ENCODE measurements around the gene SLC26A11.
"Not testable (repeated sequence)": the region's sequence is repeated elsewhere in the genome, so short reads cannot be mapped to it uniquely, and the experiment has no call there.

The SLC26A11 gene

DNA sequence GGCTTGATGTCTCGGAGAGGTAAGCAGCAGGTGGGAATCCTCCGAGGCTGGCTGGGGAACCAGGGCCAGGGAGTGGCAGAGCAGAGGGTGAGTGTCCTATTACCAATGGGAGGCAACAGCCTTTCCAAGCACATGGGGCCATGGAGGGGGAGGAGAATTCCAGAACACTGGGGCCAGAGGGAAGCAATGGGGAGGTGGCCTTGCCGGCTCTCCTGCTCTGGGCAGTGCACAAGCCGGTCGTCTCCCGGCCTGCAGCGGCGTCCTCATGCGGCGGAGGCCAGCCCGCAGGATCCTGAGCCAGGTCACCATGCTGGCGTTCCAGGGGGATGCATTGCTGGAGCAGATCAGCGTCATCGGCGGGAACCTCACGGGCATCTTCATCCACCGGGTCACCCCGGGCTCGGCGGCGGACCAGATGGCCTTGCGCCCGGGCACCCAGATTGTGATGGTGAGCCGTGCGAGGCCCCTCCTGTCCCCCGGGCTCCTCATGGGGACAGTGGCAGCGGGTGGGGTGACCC lies 22.0 kb upstream of the SLC26A11 start:
- DNase-seq = no peak

DNA sequence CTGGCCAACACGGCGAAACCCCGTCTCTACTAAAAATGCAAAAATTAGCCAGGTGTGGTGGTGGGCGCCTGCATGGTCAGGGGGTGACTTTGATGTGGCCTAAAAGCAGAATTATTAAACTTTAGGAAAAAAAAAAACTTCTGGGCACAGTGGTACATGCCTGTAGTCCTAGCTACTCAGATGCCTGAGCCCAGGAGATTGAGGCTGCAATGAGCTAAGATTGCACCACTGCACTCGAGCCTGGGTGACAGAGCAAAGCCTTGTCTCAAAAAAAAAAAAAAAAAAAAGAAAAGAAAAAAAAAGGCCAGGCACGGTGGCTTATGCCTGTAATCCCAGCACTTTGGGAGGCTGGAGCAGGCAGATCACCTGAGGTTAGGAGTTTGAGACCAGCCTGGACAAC lies 20.9 kb upstream of the SLC26A11 start:
- DNase-seq = not testable (repeated sequence)

DNA sequence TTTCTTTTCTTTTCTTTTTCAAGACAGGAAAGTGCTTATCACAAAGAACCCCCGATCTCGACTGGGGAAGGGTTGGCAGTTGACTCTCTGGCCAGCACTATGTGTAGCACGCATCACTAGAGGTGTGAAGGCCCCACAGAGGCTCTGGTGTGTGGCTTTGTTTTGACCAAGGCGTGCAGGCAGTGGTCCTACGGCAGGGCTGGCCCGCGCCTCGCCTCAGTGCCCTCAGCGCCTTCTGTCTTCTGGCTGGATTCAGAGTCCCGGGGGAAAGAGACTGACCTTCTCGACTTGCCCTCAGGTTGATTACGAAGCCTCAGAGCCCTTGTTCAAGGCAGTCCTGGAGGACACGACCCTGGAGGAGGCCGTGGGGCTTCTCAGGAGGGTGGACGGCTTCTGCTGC lies 18.8 kb upstream of the SLC26A11 start:
- DNase-seq = no peak

DNA sequence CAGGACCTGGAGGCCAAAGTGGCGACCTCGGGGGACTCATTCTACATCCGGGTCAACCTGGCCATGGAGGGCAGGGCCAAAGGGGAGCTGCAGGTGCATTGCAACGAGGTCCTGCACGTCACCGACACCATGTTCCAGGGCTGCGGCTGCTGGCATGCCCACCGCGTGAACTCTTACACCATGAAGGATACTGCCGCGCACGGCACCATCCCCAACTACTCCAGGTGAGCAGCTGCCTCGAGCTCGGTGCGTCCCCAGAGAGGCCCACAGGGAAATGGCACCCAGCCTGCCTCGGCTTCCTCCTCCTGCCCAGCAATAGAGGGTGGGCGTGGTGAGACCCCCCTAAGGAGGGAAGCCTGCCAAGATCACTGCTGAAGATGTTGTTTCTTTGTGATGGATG lies 18.0 kb upstream of the SLC26A11 start:
- DNase-seq = no peak

DNA sequence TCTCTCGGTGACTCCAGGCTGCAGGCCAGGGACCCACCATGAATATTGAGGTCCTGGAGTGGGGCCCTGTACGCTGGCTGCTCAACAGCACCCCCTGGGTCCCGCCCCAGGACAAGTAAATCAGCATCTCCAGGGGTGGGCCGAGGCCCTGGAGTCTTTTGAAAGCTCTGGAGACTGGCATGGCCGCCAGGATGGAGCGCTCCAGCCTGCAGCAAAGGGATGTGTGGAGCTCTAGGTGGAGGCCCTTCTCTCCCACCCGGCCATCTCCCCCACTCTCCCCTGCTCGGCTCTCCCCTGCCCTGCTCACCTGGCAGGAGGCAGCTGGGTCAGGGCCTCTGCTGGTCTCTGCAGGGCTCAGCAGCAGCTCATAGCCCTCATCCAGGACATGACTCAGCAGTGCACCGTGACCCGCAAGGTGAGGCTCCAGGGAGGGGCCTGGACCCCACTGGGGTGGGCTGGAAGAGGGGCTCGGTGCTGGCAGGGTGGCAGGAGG lies 16.7 kb upstream of the SLC26A11 start:
- no peak for DNase-seq

DNA sequence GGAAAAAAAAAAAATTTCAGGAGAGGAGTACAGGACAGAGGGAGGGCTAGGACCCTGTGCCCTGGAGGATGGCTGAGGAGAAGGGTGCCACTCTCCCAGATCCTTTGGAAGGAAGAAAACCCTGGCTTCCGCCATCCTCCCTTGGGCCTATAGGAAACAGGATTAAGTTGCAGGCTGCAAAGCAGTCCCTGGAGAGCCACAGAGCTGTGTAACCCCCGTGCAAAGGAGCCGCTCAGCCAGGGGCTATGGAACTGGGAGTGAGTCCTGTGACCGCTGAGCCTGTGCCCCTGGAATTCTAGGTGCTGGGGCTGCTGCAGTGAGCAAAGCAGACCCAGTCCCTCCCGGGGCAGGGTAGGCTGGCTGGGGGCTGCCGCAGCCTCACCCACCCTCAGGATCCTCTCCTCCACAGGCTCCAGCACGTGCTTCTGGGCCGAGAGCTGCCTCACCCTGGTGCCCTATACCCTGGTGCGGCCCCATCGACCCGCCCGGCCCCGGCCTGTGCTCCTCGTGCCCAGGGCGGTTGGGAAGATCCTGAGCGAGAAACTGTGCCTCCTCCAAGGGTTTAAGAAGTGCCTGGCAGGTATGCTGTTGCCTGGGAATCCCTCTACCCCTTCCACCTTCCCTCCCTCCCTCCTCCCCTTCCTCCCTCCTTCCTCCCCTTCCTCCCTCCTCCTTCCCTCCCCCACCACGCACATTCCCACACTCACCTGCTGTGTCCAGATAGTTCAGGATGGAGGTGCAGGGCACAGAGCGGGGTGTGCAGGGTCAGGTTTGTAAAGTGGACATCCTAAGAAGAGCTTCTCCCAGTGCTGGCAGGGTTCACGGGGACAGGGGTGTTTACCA lies 15.4 kb upstream of the SLC26A11 start:
- no peak for DNase-seq

DNA sequence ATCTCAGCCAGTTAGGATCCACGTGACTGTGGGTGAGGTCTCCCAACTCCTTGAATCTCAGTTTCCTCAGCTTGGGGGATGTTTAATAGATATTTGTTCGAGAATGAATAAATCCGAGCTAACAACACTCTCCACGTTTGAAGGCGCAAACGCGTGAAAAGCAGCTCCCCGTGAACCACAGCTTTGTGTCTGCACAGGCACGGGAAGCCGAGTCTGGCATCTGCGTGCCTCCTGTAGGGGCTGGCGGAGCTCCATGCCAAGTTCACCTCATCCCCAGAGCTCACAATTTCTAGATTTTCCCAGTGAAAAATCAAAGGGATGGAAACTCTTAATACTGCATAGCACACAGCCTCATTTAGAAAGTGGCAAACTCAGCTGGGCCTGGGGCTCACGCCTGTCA lies 14.4 kb upstream of the SLC26A11 start:
- no peak for DNase-seq

DNA sequence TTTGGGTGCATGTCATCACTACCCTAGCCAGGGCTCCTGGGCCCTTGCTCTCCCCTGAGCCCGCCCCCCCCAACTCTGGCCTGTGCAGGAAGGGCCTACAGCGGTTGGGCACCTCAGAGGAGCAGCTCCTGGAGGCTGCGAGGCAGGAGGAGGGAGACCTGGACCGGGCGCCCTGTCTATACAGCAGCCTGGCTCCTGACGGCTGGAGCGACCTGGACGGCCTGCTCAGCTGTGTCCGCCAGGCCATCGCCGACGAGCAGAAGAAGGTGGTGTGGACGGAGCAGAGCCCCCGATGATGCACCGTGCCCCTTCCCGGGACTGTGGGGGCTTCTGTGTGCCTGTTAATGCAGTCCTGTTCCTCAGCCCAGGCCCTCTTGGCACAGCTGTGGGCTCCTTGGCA lies 12.2 kb upstream of the SLC26A11 start:
- no peak for DNase-seq

DNA sequence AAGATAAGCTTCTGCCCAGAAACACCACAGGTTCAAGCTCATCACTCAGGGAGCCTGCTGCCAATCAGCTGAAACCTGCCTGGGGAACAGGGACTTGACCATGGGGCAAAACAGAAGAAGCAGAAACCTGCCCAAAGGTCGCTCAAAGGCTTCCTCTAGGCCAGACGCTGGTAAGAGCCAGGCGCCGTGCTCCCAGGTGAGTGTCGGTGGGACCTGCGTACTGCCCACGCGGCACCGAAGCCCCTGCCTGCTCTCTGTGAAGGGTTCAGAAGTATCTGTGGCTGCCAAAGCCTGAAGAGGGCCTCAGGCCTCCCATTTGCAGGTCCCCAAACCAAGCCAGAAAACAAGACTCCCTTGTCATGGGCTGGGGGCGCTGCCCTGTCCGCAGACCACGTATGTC lies 10.5 kb upstream of the SLC26A11 start:
- DNase-seq = no peak

DNA sequence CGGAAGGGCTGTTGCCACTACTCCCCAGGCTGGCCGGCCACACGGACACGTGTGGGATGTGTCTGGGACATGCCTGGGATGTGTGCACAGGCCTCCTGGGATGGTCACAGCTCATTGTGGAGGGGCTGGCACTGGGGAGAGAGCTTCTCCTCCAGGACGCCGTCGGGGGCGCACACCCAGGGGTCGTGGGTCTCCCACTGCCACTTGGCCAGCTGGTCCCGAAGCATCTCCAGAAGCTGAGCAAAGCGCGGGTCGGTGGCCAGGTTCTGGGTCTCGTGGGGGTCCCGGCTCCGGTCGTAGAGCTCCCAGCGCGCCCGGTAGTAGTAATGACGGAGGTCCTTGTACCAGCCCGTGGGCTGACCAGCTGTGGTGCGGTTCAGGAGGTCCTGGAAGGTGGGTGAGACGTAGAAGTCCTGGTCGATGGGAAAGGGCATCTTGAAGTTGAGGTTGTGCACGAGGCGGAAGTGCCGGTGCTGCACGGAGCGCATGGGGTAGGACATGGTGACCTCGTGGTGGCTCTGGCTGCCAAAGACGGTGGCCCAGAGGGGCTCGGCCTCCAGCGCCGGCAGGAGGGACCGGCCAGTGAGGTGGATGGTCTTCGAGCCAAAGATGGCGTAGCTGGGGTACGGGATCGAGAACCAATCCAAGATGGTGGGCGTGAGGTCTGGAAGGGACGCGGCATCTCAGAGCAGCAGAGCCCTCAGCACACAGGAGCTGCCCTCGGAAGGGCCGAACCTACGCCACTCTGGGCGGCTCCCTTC lies 9.7 kb upstream of the SLC26A11 start:
- no peak for DNase-seq

DNA sequence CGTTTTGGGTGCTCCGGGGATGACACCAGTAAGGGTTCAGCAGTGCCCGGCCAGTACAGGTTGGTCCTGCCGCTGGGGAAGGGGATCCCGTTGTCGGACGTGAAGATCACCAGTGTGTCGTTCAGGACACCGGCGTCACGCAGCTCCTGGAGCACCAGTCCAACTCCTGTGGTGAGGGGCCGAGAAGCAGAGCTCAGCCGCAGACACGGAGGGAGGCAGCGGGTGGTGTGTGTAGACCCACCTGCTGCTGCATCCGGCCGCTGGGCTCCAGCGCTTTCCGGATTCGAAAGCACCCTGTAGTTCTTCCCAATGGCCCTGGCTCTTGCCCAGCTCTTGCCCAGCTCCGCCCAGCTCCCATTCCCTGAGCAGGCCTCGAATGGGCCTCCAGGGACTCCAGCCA lies 8.1 kb upstream of the SLC26A11 start:
- no peak for DNase-seq

DNA sequence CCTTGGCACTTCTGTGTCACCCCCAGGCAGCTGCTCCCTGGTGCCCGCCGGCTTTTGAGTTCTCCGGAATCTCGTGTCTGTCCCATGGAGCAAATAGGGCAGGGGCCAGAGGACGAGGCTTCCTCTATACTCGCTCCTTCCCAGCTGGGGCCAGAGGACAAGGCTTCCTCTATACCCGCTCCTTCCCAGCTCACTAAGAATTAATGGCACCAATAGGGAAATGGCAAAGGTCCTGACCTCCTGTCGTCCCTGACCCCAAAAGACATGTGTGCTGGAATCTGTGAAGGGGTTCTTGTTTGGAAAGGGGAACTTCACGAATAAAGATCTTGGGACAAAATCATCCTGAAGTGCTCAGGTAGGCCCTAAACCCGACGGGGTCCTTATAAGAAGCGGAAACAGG lies 7.7 kb upstream of the SLC26A11 start:
- no peak for DNase-seq

DNA sequence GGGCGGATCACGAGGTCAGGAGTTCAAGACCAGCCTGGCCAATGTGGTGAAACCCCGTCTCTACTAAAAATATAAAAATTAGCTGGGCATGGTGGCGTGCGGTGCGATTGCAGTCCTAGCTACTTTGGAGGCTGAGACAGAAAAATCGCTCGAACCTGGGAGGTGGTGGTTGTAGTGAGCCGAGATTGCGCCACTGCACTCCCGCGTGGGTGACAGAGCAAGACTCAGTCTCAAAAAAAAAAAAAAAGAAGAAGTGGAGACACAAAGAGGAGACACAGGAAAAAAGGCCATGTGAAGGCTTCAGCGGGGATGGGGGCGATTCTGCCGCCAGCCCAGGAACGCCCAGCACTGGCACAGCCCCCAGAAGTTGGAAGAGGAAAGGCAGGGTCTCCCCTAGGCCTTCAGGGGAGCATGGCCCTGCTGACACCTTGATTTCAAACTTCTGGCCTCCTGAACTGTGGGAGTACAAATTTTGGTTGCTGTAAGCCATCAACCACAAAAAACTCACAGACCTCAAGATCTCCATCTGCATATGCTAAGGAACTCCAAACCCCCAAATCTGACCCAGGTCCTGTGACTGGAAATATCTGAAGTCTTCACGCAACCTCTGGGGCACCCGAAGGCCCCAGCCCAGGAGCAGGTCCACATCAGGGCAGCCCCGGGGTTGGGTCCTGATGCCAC lies 7.1 kb upstream of the SLC26A11 start:
- DNase-seq = no peak

DNA sequence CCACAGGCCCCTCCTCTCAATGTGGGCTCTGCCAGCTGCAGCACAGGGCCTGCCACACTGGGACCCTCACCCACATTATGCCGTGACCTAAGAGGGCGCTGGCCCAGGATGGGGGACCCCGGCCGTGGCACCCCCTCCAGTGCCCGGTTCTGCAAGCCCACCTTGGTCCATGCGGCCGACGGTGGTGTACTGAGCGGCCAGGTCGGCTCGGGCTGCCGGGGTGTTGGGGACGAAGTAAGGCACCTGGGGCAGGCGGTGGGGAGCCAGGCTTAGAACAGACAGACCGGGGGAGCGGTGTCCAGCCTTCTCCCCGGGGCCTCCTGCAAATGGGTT lies 6.6 kb upstream of the SLC26A11 start:
- DNase-seq = no peak

DNA sequence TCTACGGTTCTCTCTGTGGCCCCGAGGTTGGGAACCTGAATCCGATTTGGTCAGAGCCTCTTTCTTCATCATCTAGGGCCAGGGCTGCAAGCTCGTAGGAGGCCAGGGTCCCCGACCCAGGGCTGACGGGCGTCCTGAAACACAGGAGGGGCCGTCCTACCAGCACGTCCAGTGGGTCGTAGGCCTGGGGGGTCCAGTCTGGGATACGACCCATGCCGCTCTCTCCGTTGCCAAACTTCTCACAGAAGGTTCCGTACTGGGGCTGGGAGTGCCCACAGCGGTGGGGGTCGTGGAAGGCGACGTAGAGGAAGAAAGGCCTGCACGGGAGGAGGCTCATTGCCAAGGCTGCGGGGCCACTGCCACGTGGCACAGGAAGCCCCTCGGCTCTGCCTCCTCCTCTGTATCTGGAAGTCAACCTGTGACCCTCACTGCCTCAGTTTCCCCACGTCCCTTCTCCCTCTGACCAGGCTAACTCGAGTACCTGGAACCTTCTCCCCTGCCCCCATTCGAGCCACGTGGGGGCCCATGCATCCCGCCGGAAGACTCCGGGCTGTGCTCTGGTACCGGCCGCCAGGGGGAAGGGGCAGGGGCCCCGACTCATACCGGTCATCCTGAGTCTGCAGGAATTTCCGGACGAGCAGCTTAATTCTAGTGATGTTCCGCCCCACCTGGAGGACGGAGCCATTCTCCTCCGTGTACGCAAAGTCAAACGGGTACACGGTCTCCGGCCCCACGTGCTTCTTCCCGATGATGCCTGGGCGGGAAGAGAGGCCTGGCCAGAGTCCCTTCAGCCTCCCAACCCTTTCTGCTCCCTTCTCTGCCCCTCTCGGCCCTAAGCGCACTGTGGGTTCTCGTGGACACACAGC lies 6.0 kb upstream of the SLC26A11 start:
- DNase-seq = no peak

DNA sequence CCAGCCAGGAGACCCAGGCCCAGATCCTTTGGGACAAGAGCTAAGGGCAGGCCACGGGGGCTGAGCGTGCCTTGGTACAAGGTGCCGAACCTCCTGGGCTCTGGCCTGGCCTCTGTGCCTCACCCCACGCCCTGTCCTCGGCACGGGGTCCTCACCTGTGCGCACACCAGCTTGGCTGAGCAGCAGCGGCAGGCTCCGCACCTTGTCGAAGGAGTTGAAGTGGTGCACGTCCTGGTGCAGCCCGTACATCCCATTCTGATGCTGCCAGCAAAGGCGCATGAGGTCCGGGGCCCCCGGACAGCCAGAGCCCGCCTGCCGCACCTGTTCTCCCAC lies 5.4 kb upstream of the SLC26A11 start:
- no peak for DNase-seq

DNA sequence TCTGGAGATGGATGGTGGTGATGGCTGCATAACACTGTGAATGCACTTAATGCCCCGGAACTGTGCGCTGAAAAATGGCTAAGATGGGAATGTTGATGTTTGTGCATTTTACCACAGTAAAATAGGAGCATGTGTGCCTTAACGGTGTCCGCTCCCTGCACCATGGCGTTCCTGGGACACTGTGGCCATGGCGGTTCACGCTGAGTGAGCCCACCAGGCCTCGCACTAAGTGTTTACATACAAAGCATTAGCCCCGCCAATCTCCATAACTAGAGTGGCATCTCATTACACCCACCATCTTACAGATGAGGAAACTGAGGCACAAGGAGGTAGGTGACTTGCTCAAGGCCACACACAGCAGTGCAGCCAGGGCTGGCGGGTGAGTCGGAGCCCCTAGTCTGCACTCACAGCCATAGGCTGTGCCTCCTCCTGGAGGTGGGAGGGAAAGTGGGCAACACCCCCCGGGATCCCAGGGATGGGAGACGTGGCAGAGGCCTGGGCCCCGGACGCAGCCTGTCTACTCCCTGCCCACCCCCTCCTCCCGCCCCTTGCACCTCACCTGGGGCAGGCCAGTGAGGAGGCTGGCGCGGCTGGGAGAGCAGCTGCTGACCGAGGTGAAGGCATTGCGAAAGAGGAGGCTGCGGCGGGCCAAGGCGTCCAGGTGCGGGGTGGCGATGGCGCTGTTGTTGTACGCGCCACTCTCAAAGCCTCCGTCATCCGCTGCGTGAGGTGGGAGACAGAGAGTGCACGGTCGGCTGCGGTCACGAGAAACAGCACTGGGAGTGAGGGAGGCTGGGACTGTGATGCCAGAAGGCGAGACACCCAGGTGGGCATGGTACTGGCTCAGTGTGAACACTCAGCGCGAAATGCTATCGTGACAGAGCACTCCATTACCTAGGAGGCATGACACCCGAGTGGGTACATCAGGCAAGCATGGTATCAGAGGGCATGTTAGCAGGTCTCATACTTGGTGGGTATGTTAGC lies 3.5 kb upstream of the SLC26A11 start:
- no peak for DNase-seq

DNA sequence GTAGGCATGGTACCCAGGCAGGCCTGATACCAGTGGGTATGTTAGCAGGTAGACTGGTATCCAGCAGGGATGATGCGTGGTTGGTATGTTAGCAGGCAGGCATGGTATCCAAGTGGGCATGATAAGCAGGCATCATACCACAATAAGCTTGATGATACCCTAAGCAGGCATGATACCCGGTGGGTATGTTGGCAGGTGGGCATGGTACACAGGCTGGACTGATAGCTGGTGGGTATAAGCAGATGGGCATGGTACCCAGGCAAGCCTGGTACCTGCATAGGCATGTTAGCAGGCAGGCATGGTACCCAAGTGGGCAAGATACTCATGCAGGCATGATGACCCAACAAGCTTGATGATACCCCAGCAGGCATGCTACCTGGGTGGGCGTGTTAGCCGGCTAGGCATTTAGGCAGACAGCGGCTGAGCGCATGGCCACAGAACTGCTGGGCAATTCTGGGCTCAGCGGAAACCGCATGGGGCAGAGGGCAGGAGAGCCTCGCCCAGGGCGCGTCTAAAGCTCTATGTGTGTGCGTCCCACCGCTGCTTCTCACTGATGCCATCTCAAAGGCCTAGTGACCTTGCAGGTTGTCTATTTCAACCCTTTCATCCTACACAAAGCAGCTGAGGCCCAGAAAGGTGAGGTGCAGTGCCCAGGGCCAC lies 2.4 kb upstream of the SLC26A11 start:
- DNase-seq = no peak

DNA sequence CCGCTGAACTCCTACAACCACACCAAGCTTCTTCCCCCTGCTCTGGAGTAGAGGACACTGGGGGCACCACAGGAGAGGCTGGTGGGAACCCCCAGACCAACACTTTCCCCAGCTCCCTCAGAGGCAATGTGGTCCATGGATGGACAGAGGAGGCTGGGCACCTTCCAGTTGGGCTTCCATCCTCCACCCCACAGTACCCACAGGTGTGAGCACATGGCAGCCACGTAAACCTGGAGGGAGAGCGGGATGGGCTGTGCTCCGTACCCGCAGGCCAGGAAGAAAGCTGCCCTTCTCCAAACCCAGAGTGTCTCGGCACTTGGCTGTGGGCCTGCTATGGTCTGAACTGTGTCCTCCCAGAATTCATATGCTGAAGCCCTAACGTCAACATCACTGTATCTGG lies 1.8 kb upstream of the SLC26A11 start:
- no peak for DNase-seq

DNA sequence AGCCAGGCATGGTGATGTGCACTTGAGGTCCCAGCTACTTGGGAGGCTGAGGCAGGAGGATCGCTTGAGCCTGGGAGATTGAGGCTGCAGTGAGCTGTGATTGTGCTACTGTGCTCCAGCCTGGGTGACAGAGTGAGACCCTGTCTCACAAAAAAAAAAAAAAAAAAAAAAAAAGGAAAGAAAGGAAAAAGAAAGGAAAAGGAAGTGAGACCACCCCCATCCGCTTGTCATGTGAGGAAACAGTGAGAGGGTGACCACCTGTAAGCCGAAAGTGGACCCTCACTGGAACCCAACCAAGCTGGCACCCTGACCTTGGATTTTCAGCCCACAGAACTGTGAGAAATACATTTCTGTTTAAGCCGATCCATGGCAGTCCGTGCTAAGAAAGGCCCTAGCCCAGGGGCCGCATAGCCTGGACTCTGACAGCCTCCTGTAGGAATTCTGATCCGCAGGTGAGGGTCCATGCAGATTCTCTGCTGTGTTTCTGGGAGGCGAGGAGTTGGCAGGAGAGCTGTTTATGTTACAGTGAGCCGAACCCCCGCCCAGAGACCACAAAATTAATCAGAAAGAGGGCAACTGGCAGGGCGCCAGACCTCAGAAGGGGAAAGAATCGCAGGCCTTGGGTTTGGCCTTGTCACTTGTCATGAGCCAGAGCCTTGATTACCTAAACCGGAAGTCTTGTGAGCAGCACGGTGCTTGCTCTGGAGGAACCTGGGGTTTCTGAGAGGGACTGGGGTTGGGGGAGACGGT lies 1.0 kb upstream of the SLC26A11 start:
- peak; percentile 48 for DNase-seq
